ENCODE data around the gene CORO7.

CORO7 gene

GRCh38 chr16:4433914-4434787 lies 17.8 kb upstream of the CORO7 start:
- H3K14ac ChIP-seq (ENCODE audit: low read length) = no peak overlapping the region
- no peak overlapping the region for H2AFZ ChIP-seq (ENCODE audit: low read length)
- no peak overlapping the region for H2BK12ac ChIP-seq (ENCODE audit: low read length)
- WGBS, 2 donors (ENCODE audit: extremely low coverage in 2 of 2, insufficient read length in 2 of 2, insufficient replicate concordance in 1 of 2) = no CpG with 5 or more reads among the region's 12 CpGs
- no peak overlapping the region for H2BK15ac ChIP-seq (ENCODE audit: low read length)
- no peaks in the 10 kb centered on the region for H3K27me3 ChIP-seq (ENCODE audit: control insufficient read depth in 3 of 3, insufficient read depth in 3 of 3, low read depth in 1 of 3, low read length in 3 of 3)
- DNase-seq (ENCODE audit: low spot score) = no peak
- H2BK5ac ChIP-seq (ENCODE audit: low read length) = no peak overlapping the region
- no peak overlapping the region for H2AK5ac ChIP-seq (ENCODE audit: low read depth, low read length)
- no peaks in the 10 kb centered on the region for H3K79me1 ChIP-seq (ENCODE audit: low read depth, low read length)
- no peak overlapping the region for H3K18ac ChIP-seq (ENCODE audit: low read length)
- H2BK120ac ChIP-seq (ENCODE audit: low read depth, low read length) = no peak overlapping the region
- peaks cover 23 to 83% of the 10 kb centered on the region in 2 donors for H3K36me3 ChIP-seq (replicated peaks in 1 of 2; ENCODE audit: control insufficient read depth in 2 of 2, insufficient read depth in 2 of 2, low read length in 2 of 2)
- no peak overlapping the region for H3K4me2 ChIP-seq (ENCODE audit: insufficient read depth, low read length, poor library complexity, severe bottlenecking)
- no peak overlapping the region for H3K9ac ChIP-seq (ENCODE audit: low read depth, low read length, poor library complexity)
- H4K91ac ChIP-seq (ENCODE audit: low read depth, low read length, poor library complexity) = no peak overlapping the region
- no peaks in the 10 kb centered on the region for H3K9me3 ChIP-seq (replicated peaks in 1 of 2; ENCODE audit: control insufficient read depth in 2 of 2, insufficient read depth in 1 of 2, low read depth in 1 of 2, low read length in 2 of 2)
- no peaks in the 10 kb centered on the region for H3K4me1 ChIP-seq (ENCODE audit: control insufficient read depth in 2 of 2, insufficient read depth in 1 of 2, low read depth in 1 of 2, low read length in 2 of 2)
- H4K8ac ChIP-seq (ENCODE audit: low read depth, low read length) = no peak overlapping the region
- H3K23ac ChIP-seq (ENCODE audit: low read depth, low read length, poor library complexity) = no peak overlapping the region
- H3K27ac ChIP-seq (replicated peaks; ENCODE audit: low read length) = no peak overlapping the region
- no peak overlapping the region for H3K4ac ChIP-seq (ENCODE audit: low read length)
- no peak overlapping the region for H3K4me3 ChIP-seq (ENCODE audit: low read length in 2 of 2)

- WGBS, 2 donors (ENCODE audit: extremely low coverage in 2 of 2, insufficient read length in 2 of 2, insufficient replicate concordance in 1 of 2) = no CpG with 5 or more reads among the region's 4 CpGs
- no peak overlapping the region for H3K9ac ChIP-seq (ENCODE audit: low read depth, low read length, poor library complexity)
- no peak overlapping the region for H4K8ac ChIP-seq (ENCODE audit: low read depth, low read length)
- peaks cover 2% of the 10 kb centered on the region for H3K79me1 ChIP-seq (ENCODE audit: low read depth, low read length)
- H3K4me3 ChIP-seq (ENCODE audit: low read length in 2 of 2) = no peak overlapping the region
- no peak overlapping the region for H2BK120ac ChIP-seq (ENCODE audit: low read depth, low read length)
- no peak overlapping the region for H2BK12ac ChIP-seq (ENCODE audit: low read length)
- DNase-seq (ENCODE audit: low spot score) = no peak
- no peak overlapping the region for H2BK15ac ChIP-seq (ENCODE audit: low read length)
- no peak overlapping the region for H3K14ac ChIP-seq (ENCODE audit: low read length)
- no peak overlapping the region for H3K27ac ChIP-seq (replicated peaks; ENCODE audit: low read length)
- no peak overlapping the region for H3K4me2 ChIP-seq (ENCODE audit: insufficient read depth, low read length, poor library complexity, severe bottlenecking)
- no peak overlapping the region for H3K23ac ChIP-seq (ENCODE audit: low read depth, low read length, poor library complexity)
- H4K91ac ChIP-seq (ENCODE audit: low read depth, low read length, poor library complexity) = no peak overlapping the region
- H3K27me3 ChIP-seq (ENCODE audit: control insufficient read depth in 3 of 3, insufficient read depth in 3 of 3, low read depth in 1 of 3, low read length in 3 of 3) = no peaks in the 10 kb centered on the region
- H3K4me1 ChIP-seq (ENCODE audit: control insufficient read depth in 2 of 2, insufficient read depth in 1 of 2, low read depth in 1 of 2, low read length in 2 of 2) = no peaks in the 10 kb centered on the region
- no peaks in the 10 kb centered on the region for H3K9me3 ChIP-seq (replicated peaks in 1 of 2; ENCODE audit: control insufficient read depth in 2 of 2, insufficient read depth in 1 of 2, low read depth in 1 of 2, low read length in 2 of 2)
- no peak overlapping the region for H2AFZ ChIP-seq (ENCODE audit: low read length)
- H3K18ac ChIP-seq (ENCODE audit: low read length) = no peak overlapping the region
- H2BK5ac ChIP-seq (ENCODE audit: low read length) = no peak overlapping the region
- no peak overlapping the region for H3K4ac ChIP-seq (ENCODE audit: low read length)
- peaks cover 24 to 78% of the 10 kb centered on the region in 2 donors for H3K36me3 ChIP-seq (replicated peaks in 1 of 2; ENCODE audit: control insufficient read depth in 2 of 2, insufficient read depth in 2 of 2, low read length in 2 of 2)
- no peak overlapping the region for H2AK5ac ChIP-seq (ENCODE audit: low read depth, low read length)
Measured at GRCh38 chr16:4433228-4433627, 16.8 kb upstream of the CORO7 start.

GRCh38 chr16:4431023-4431422 lies 14.6 kb upstream of the CORO7 start:
- no peak overlapping the region for H3K4me2 ChIP-seq (ENCODE audit: insufficient read depth, low read length, poor library complexity, severe bottlenecking)
- no peak overlapping the region for H2AFZ ChIP-seq (ENCODE audit: low read length)
- H2BK5ac ChIP-seq (ENCODE audit: low read length) = no peak overlapping the region
- no peak overlapping the region for H2BK120ac ChIP-seq (ENCODE audit: low read depth, low read length)
- H3K4me1 ChIP-seq (ENCODE audit: control insufficient read depth in 2 of 2, insufficient read depth in 1 of 2, low read depth in 1 of 2, low read length in 2 of 2) = peaks cover 0 to 5% of the 10 kb centered on the region in 2 donors
- H3K9ac ChIP-seq (ENCODE audit: low read depth, low read length, poor library complexity) = no peak overlapping the region
- H3K9me3 ChIP-seq (replicated peaks in 1 of 2; ENCODE audit: control insufficient read depth in 2 of 2, insufficient read depth in 1 of 2, low read depth in 1 of 2, low read length in 2 of 2) = no peaks in the 10 kb centered on the region
- DNase-seq (ENCODE audit: low spot score) = no peak
- peaks cover 9% of the 10 kb centered on the region for H3K79me1 ChIP-seq (ENCODE audit: low read depth, low read length)
- no peak overlapping the region for H4K91ac ChIP-seq (ENCODE audit: low read depth, low read length, poor library complexity)
- no peak overlapping the region for H3K18ac ChIP-seq (ENCODE audit: low read length)
- no peak overlapping the region for H3K27ac ChIP-seq (replicated peaks; ENCODE audit: low read length)
- no peak overlapping the region for H2BK12ac ChIP-seq (ENCODE audit: low read length)
- no peak overlapping the region for H3K4me3 ChIP-seq (ENCODE audit: low read length in 2 of 2)
- H3K23ac ChIP-seq (ENCODE audit: low read depth, low read length, poor library complexity) = no peak overlapping the region
- peaks cover 16 to 65% of the 10 kb centered on the region in 2 donors for H3K36me3 ChIP-seq (replicated peaks in 1 of 2; ENCODE audit: control insufficient read depth in 2 of 2, insufficient read depth in 2 of 2, low read length in 2 of 2)
- no CpG with 5 or more reads among the region's 9 CpGs for WGBS, 2 donors (ENCODE audit: extremely low coverage in 2 of 2, insufficient read length in 2 of 2, insufficient replicate concordance in 1 of 2)
- no peak overlapping the region for H4K8ac ChIP-seq (ENCODE audit: low read depth, low read length)
- no peaks in the 10 kb centered on the region for H3K27me3 ChIP-seq (ENCODE audit: control insufficient read depth in 3 of 3, insufficient read depth in 3 of 3, low read depth in 1 of 3, low read length in 3 of 3)
- H3K14ac ChIP-seq (ENCODE audit: low read length) = no peak overlapping the region
- no peak overlapping the region for H3K4ac ChIP-seq (ENCODE audit: low read length)
- no peak overlapping the region for H2AK5ac ChIP-seq (ENCODE audit: low read depth, low read length)
- no peak overlapping the region for H2BK15ac ChIP-seq (ENCODE audit: low read length)

GRCh38 chr16:4428500-4428899 lies 12.1 kb upstream of the CORO7 start:
- Histone ChIP-seq H3K14ac (ENCODE audit: low read length) (no peak overlapping the region), H2AFZ (ENCODE audit: low read length) (no peak overlapping the region), H3K9me3 (replicated peaks in 1 of 2; ENCODE audit: control insufficient read depth in 2 of 2, insufficient read depth in 1 of 2, low read depth in 1 of 2, low read length in 2 of 2) (no peaks in the 10 kb centered on the region), H3K9ac (ENCODE audit: low read depth, low read length, poor library complexity) (no peak overlapping the region), H3K4me2 (ENCODE audit: insufficient read depth, low read length, poor library complexity, severe bottlenecking) (peak overlapping the region; percentile 11), H2BK15ac (ENCODE audit: low read length) (no peak overlapping the region), H3K23ac (ENCODE audit: low read depth, low read length, poor library complexity) (no peak overlapping the region), H3K27me3 (ENCODE audit: control insufficient read depth in 3 of 3, insufficient read depth in 3 of 3, low read depth in 1 of 3, low read length in 3 of 3) (no peaks in the 10 kb centered on the region), H4K8ac (ENCODE audit: low read depth, low read length) (peak overlapping the region; percentile 43), H3K4ac (ENCODE audit: low read length) (no peak overlapping the region), H2AK5ac (ENCODE audit: low read depth, low read length) (no peak overlapping the region), H3K4me1 (ENCODE audit: control insufficient read depth in 2 of 2, insufficient read depth in 1 of 2, low read depth in 1 of 2, low read length in 2 of 2) (peaks cover 5 to 9% of the 10 kb centered on the region in 2 donors), H3K27ac (replicated peaks; ENCODE audit: low read length) (no peak overlapping the region), H4K91ac (ENCODE audit: low read depth, low read length, poor library complexity) (no peak overlapping the region), H3K36me3 (replicated peaks in 1 of 2; ENCODE audit: control insufficient read depth in 2 of 2, insufficient read depth in 2 of 2, low read length in 2 of 2) (peaks cover 9 to 41% of the 10 kb centered on the region in 2 donors), H3K79me1 (ENCODE audit: low read depth, low read length) (peaks cover 11% of the 10 kb centered on the region), H2BK120ac (ENCODE audit: low read depth, low read length) (no peak overlapping the region), H3K18ac (ENCODE audit: low read length) (no peak overlapping the region), H2BK5ac (ENCODE audit: low read length) (no peak overlapping the region), H2BK12ac (ENCODE audit: low read length) (no peak overlapping the region), H3K4me3 (ENCODE audit: low read length in 2 of 2) (no peak overlapping the region)
- no CpG with 5 or more reads among the region's 7 CpGs for WGBS, 2 donors (ENCODE audit: extremely low coverage in 2 of 2, insufficient read length in 2 of 2, insufficient replicate concordance in 1 of 2)
- DNase-seq (ENCODE audit: low spot score) = no peak
